Breast epithelium (tissue), 4 donors: ENCODE results near the gene ARID3C. TPM values are rescaled to one million over a fixed set of nuclear protein-coding genes. Genes with fewer than 3 reads are reported as not detected.

Source experiments
- DNase-seq, 2 donors: peaks; one replicate each; pipeline ENCODE4 v3.0.0-alpha.2; 2019; ENCODE audit warnings: low spot score in 2 of 2
- H3K27ac ChIP-seq, 2 donors: fragments of 200-600 bp; sonication (generic) in 1 of 2; one replicate each; pipeline ENCODE4 v1.5.1; 2016 to 2019; ENCODE audit warnings: mild to moderate bottlenecking in 1 of 2
- H3K27me3 ChIP-seq, 2 donors: fragments of 200-600 bp; sonication (generic) in 1 of 2; one replicate each; pipeline versions ENCODE4 v1.5.1 to v1.6.0; 2017 to 2019; ENCODE audit warnings: control low read depth in 1 of 2, mild to moderate bottlenecking in 1 of 2
- H3K36me3 ChIP-seq: fragments of 200-600 bp; one replicate; pipeline ENCODE4 v1.5.1; 2019
- H3K4me1 ChIP-seq, 2 donors: fragments of 200-600 bp; sonication (generic); one replicate each; pipeline ENCODE4 v1.5.1; 2016 to 2019; ENCODE audit warnings: control low read depth in 1 of 2
- H3K4me3 ChIP-seq, 3 donors: fragments of 200-600 bp; sonication (generic); 1 replicate in 2 of 3; 2 replicates in 1 of 3; pipeline ENCODE4 v1.5.1; 2016 to 2019; ENCODE audit warnings: mild to moderate bottlenecking in 3 of 3, moderate library complexity in 2 of 3
- H3K9me3 ChIP-seq, 2 donors: fragments of 200-600 bp; sonication (generic) in 1 of 2; one replicate each; pipeline ENCODE4 v1.5.1; 2016 to 2019; ENCODE audit warnings: control low read depth in 1 of 2
- CTCF ChIP-seq, 3 donors: fragments of 450-650 bp; IDR thresholded peaks; one replicate each; pipeline ENCODE4 v1.5.1; 2016 to 2017; ENCODE audit warnings: antibody characterized with exemption in 3 of 3, mild to moderate bottlenecking in 3 of 3, moderate library complexity in 3 of 3
- POLR2A ChIP-seq: fragments of 450-650 bp; IDR thresholded peaks from one replicate; pipeline ENCODE4 v1.6.1; 2016; ENCODE audit warnings: antibody characterized with exemption, mild to moderate bottlenecking, moderate library complexity
- POLR2AphosphoS5 ChIP-seq, 3 donors: sonication (generic); formaldehyde crosslinking; IDR thresholded peaks; one replicate each; pipeline ENCODE4 v1.6.1; 2017; ENCODE audit warnings: antibody characterized with exemption in 3 of 3
- intact Hi-C: fragments of 100-400 bp; cut with DNase I; formaldehyde crosslinking; loops from one replicate; pipeline ENCODE4 v1.15.1; 2023; ENCODE audit warnings: low total_unique reads
- total RNA-seq, 3 donors: library from RNA; depleted of rRNA; stranded (reverse); fragments of >200 nt; gene quantifications; one replicate each; pipeline ENCODE4 v1.1.0, GENCODE V29; 2016

The ARID3C gene
- total RNA-seq, 3 donors from 2014 or later = 0.29 TPM; not detected in 2

DNA sequence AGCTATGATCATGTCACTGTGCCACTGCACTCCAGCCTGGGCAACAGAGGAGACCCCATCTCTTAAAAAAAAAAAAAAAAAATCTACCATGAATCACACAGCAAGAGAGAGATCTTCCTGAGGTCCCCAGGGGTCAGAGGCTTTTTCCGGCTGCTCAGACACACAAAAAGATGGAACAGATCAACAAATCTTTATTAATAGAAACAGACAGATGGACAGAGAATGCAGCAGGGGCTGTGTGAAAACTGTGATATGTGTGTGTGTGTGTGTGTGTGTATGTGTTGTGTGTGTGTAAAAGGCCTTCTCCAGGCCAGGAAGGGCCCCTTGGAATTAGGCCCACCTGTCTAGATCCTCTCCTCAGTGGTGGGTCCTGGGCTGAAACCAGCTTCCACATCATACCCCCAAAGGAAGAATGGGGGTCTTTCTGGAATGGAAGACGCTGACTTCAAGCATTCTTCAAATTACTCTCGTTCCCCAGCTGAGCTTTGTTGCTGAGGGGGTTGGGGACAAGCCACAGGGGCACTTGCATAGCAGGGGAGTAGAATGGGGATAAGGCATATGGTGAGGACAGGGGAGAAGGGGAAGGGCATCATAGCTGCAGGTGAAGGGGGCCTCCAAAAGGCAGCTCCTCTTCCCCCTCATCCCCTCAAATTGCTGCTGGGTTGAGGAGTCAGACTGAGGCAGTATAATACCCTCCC, 5.8 kb upstream of the ARID3C start:
- Histone ChIP-seq H3K27ac (no peak overlapping the region), H3K36me3 (no peaks in the 10 kb centered on the region), H3K4me3 (no peak overlapping the region), H3K27me3 (no peaks in the 10 kb centered on the region), H3K4me1 (peaks cover 0 to 4% of the 10 kb centered on the region in 2 donors), H3K9me3 (no peaks in the 10 kb centered on the region)
- intact Hi-C loops = loop anchor here (1.0 kb wide), 1 partner anchor 8 kb away; no protein-coding TSS in a partner anchor
- no peak for TF ChIP-seq CTCF (IDR thresholded peaks at IDR 0.05)
- no peak for DNase-seq

- Histone ChIP-seq H3K4me3 (no peak overlapping the region), H3K9me3 (no peaks in the 10 kb centered on the region), H3K36me3 (no peaks in the 10 kb centered on the region), H3K27ac (no peak overlapping the region), H3K27me3 (no peaks in the 10 kb centered on the region), H3K4me1 (peaks cover 0 to 4% of the 10 kb centered on the region in 2 donors)
- TF ChIP-seq POLR2A = no peak
- TF ChIP-seq CTCF (IDR thresholded peaks at IDR 0.05) = peak; percentile 79 to 84 (median 81)
- intact Hi-C loops = loop anchor here (1.0 kb wide), 1 partner anchor 8 kb away; no protein-coding TSS in a partner anchor
- peak in 1 of 2 donors; percentile 45 for DNase-seq
Measured at GRCh38 chr9:34633851-34634550, 5.1 kb upstream of the ARID3C start.

GRCh38 chr9:34633166-34633565, 4.3 kb upstream of the ARID3C start:
- no peak for TF ChIP-seq POLR2A
- TF ChIP-seq POLR2AphosphoS5 (IDR thresholded peaks at IDR 0.05) = no peak
- no peak for TF ChIP-seq CTCF (IDR thresholded peaks at IDR 0.05)
- H3K36me3 ChIP-seq = no peaks in the 10 kb centered on the region
- no peak overlapping the region for H3K4me3 ChIP-seq
- no peaks in the 10 kb centered on the region for H3K9me3 ChIP-seq
- intact Hi-C loops = no loop called here
- H3K27me3 ChIP-seq = no peaks in the 10 kb centered on the region
- DNase-seq = no peak
- no peak overlapping the region for H3K27ac ChIP-seq
- H3K4me1 ChIP-seq = peaks cover 0 to 4% of the 10 kb centered on the region in 2 donors

- no peak for DNase-seq
- Histone ChIP-seq H3K4me1 (no peaks in the 10 kb centered on the region), H3K4me3 (no peak overlapping the region), H3K27ac (no peak overlapping the region), H3K27me3 (peaks cover 6 to 25% of the 10 kb centered on the region in 2 donors), H3K9me3 (no peaks in the 10 kb centered on the region), H3K36me3 (no peaks in the 10 kb centered on the region)
- intact Hi-C loops = no loop called here
- TF ChIP-seq CTCF (IDR thresholded peaks at IDR 0.05) = no peak
Measured at GRCh38 chr9:34630402-34631154, 1.7 kb upstream of the ARID3C start.

GRCh38 chr9:34629491-34629808, 584 bp upstream of the ARID3C start:
- no peaks in the 10 kb centered on the region for H3K36me3 ChIP-seq
- H3K4me1 ChIP-seq = no peaks in the 10 kb centered on the region
- H3K4me3 ChIP-seq = peak overlapping the region in 2 of 3 donors; percentile 53 to 72
- intact Hi-C loops = no loop called here
- no peak overlapping the region for H3K27ac ChIP-seq
- H3K27me3 ChIP-seq = peaks cover 6 to 36% of the 10 kb centered on the region in 2 donors
- DNase-seq = no peak
- no peaks in the 10 kb centered on the region for H3K9me3 ChIP-seq
- TF ChIP-seq POLR2AphosphoS5 (IDR thresholded peaks at IDR 0.05) = no peak
- no peak for TF ChIP-seq CTCF (IDR thresholded peaks at IDR 0.05)
- no peak for TF ChIP-seq POLR2A
